Keratinocyte (primary cell): ENCODE data around the gene COL8A2. TPM values are rescaled to one million over a fixed set of nuclear protein-coding genes. Genes with fewer than 3 reads are reported as not detected.

Experiments
- DNase-seq: peaks from one replicate; pipeline ENCODE4 v3.0.0-alpha.2; 2011; ENCODE audit warnings: low read depth, missing footprints, low spot score
- FAIRE-seq: peaks from 2 replicates; lab custom pipeline; 2011; peaks lifted over from hg19 to GRCh38; lab: Jason Lieb, UNC
- H2AFZ ChIP-seq: 2 replicates; pipeline ENCODE4 v1.6.0; 2012; ENCODE audit warnings: low read length, control low read depth, inconsistent platforms; ENCODE audit not compliant: control insufficient read depth
- H3K27ac ChIP-seq: 2 replicates; pipeline ENCODE4 v1.5.1; 2011; ENCODE audit warnings: low read length; ENCODE audit not compliant: control insufficient read depth, insufficient read depth
- H3K27me3 ChIP-seq: 3 replicates; pipeline ENCODE4 v1.6.0; 2011; ENCODE audit warnings: low read length; ENCODE audit not compliant: control insufficient read depth, insufficient read depth; ENCODE audit errors: extremely low read depth
- H3K36me3 ChIP-seq, 2 experiments: 2 replicates in 1 of 2; 3 replicates in 1 of 2; pipeline ENCODE4 v1.5.1; 2011; ENCODE audit warnings: low read length in 2 of 2, mild to moderate bottlenecking in 1 of 2; ENCODE audit not compliant: control insufficient read depth in 2 of 2, insufficient read depth in 2 of 2; ENCODE audit errors: extremely low read depth in 1 of 2
- H3K4me1 ChIP-seq: 3 replicates; pipeline ENCODE4 v1.5.1; 2011; ENCODE audit warnings: low read length; ENCODE audit not compliant: control insufficient read depth, insufficient read depth; ENCODE audit errors: extremely low read depth
- H3K4me2 ChIP-seq: 3 replicates; pipeline ENCODE4 v1.6.0; 2011; ENCODE audit warnings: low read depth, low read length; ENCODE audit not compliant: control insufficient read depth, insufficient read depth; ENCODE audit errors: extremely low read depth
- H3K4me3 ChIP-seq, 3 experiments: fragments of 200-600 bp in 1 of 3; sonication (generic) in 1 of 3; 2 replicates in 2 of 3; 3 replicates in 1 of 3; pipeline ENCODE4 v1.5.1; 2011 to 2016; ENCODE audit warnings: low read length in 3 of 3, mild to moderate bottlenecking in 3 of 3, control low read depth in 2 of 3, inconsistent platforms in 1 of 3, low read depth in 1 of 3, mixed read lengths in 1 of 3, mixed run types in 1 of 3, moderate library complexity in 1 of 3; ENCODE audit not compliant: control insufficient read depth in 2 of 3, insufficient read depth in 2 of 3; ENCODE audit errors: extremely low read depth in 1 of 3
- H3K79me2 ChIP-seq: 2 replicates; pipeline ENCODE4 v1.6.0; 2012; ENCODE audit warnings: low read length; ENCODE audit not compliant: control insufficient read depth, insufficient read depth
- H3K9ac ChIP-seq: 3 replicates; pipeline ENCODE4 v1.6.0; 2011; ENCODE audit warnings: low read length; ENCODE audit not compliant: control insufficient read depth, insufficient read depth; ENCODE audit errors: extremely low read depth
- H3K9me1 ChIP-seq: 3 replicates; pipeline ENCODE4 v1.6.0; 2011; ENCODE audit warnings: low read length; ENCODE audit not compliant: control insufficient read depth, insufficient read depth; ENCODE audit errors: extremely low read depth
- H3K9me3 ChIP-seq: 2 replicates; pipeline ENCODE4 v1.5.1; 2012; ENCODE audit warnings: low read depth, low read length; ENCODE audit not compliant: control insufficient read depth
- H4K20me1 ChIP-seq: 3 replicates; pipeline ENCODE4 v1.6.0; 2011; ENCODE audit warnings: low read length; ENCODE audit not compliant: control insufficient read depth, insufficient read depth; ENCODE audit errors: extremely low read depth
- CTCF ChIP-seq, 3 experiments: IDR thresholded peaks in 1 of 3; conservative IDR thresholded peaks in 1 of 3; optimal IDR thresholded peaks in 1 of 3; 2 replicates in 2 of 3; 3 replicates in 1 of 3; pipeline versions ENCODE3 to v1.5.1; 2011; ENCODE audit warnings: low read length in 3 of 3, mild to moderate bottlenecking in 3 of 3, moderate library complexity in 2 of 3, control low read depth in 1 of 3, inconsistent platforms in 1 of 3; ENCODE audit not compliant: insufficient read depth in 2 of 3; ENCODE audit errors: extremely low read depth in 1 of 3
- EZH2 ChIP-seq: IDR thresholded peaks from one replicate; pipeline ENCODE4 v1.6.1; 2012; ENCODE audit warnings: inconsistent platforms, mild to moderate bottlenecking, low read length, moderate library complexity
- dilution Hi-C: fragments of 300-500 bp; cut with MboI; formaldehyde crosslinking; loops from one replicate; pipeline ENCODE4 v1.7.0; 2020; ENCODE audit warnings: low sequenced_read_pairs; ENCODE audit not compliant: extremely low pct_ligation_motif_present
- polyA plus RNA-seq, 5 experiments: library from polyadenylated mRNA; depleted of rRNA in 3 of 5; stranded (reverse) in 3 of 5; stranded (forward) in 1 of 5; unstranded in 1 of 5; fragments of >200 nt; gene quantifications; 1 replicate in 1 of 5; 2 replicates in 3 of 5; 3 replicates in 1 of 5; pipeline versions ENCODE4 v1.2.1 to v1.2.3, GENCODE V29; 2011 to 2012; ENCODE audit warnings: missing spikeins in 2 of 5, low read depth in 1 of 5, low replicate concordance in 1 of 5

COL8A2 gene
- polyA plus RNA-seq, 1 donor (not counting 4 experiments of a cell fraction or from before 2014, with no cell fraction given): 0.09 TPM

- no peak for TF ChIP-seq EZH2
- TF ChIP-seq CTCF (optimal IDR thresholded peaks at IDR 0.05 in 1 of 3, IDR thresholded peaks at IDR 0.05 in 1 of 3, conservative IDR thresholded peaks at IDR 0.05 in 1 of 3; ENCODE audit: extremely low read depth in 1 of 3, insufficient read depth in 2 of 3, low read length in 3 of 3): no peak
- DNase-seq (no peak), FAIRE-seq (no peak)
- Histone ChIP-seq H3K4me2 (peak overlapping the region; percentile 94), H3K36me3 (peaks cover 4 to 32% of the 10 kb centered on the region in 2 experiments), H3K9ac (peak overlapping the region; percentile 96), H3K79me2 (peaks cover 61% of the 10 kb centered on the region), H3K27me3 (no peaks in the 10 kb centered on the region), H3K9me3 (no peaks in the 10 kb centered on the region), H2AFZ (no peak overlapping the region), H3K4me3 (peak overlapping the region; percentile 80 to 93 (median 86)), H4K20me1 (peaks cover 8% of the 10 kb centered on the region), H3K4me1 (peaks cover 46% of the 10 kb centered on the region), H3K27ac (peak overlapping the region; percentile 96), H3K9me1 (no peaks in the 10 kb centered on the region)
- dilution Hi-C loops: no loop called here
These were observed 31.5 kb upstream of the COL8A2 start for GRCh38 chr1:36156329-36157114.

GRCh38 chr1:36155408-36156328 lies 30.6 kb upstream of the COL8A2 start, which contains the start of gene MAP7D1:
Gene MAP7D1 (plus strand): TSS chr1:36156160. CDS start chr1:36156418, 258 bp downstream.
- peak within 1 kb of the TSS; percentile 98 for H3K4me2 ChIP-seq
- H3K79me2 ChIP-seq: peaks cover 52% of the 10 kb centered on the region
- no peaks in the 10 kb centered on the region for H3K9me3 ChIP-seq
- peaks cover 4 to 25% of the 10 kb centered on the region in 2 experiments for H3K36me3 ChIP-seq
- peak within 1 kb of the TSS; percentile 81 to 93 (median 86) for H3K4me3 ChIP-seq
- peak within 1 kb of the TSS; percentile 17 for H2AFZ ChIP-seq
- H3K27me3 ChIP-seq: no peaks in the 10 kb centered on the region
- H3K9me1 ChIP-seq: no peaks in the 10 kb centered on the region
- peak within 1 kb of the TSS; percentile 96 for H3K27ac ChIP-seq
- H3K9ac ChIP-seq: peak within 1 kb of the TSS; percentile 96
- TF ChIP-seq CTCF (optimal IDR thresholded peaks at IDR 0.05 in 1 of 3, IDR thresholded peaks at IDR 0.05 in 1 of 3, conservative IDR thresholded peaks at IDR 0.05 in 1 of 3; ENCODE audit: extremely low read depth in 1 of 3, insufficient read depth in 2 of 3, low read length in 3 of 3): no peak
- no peak for TF ChIP-seq EZH2
- H4K20me1 ChIP-seq: peaks cover 8% of the 10 kb centered on the region
- DNase-seq (no peak), FAIRE-seq (no peak)
- peaks cover 46% of the 10 kb centered on the region for H3K4me1 ChIP-seq
- dilution Hi-C loops: no loop called here
